Natural killer cell (primary cell): ENCODE measurements around the gene PCK1. TPM values are rescaled to one million over a fixed set of nuclear protein-coding genes. Genes with fewer than 3 reads are reported as not detected.

Source experiments
- ATAC-seq, 3 donors: fragments of 150-1000 bp in 2 of 3; fragments of 200-7000 bp in 1 of 3; cut with Tn5 transposase; 1 replicate in 1 of 3; 2 replicates in 2 of 3; pipeline ENCODE4 v1.10.0; 2021; ENCODE audit warnings: mild to moderate bottlenecking in 2 of 3, moderate library complexity in 2 of 3
- DNase-seq, 2 donors: peaks; one replicate each; pipeline versions ENCODE4 v3.0.0 to v3.0.0-alpha.2; 2013 to 2021; ENCODE audit warnings: mixed read lengths in 1 of 2
- H3K27ac ChIP-seq: one replicate; pipeline ENCODE4 v1.5.1; 2013; ENCODE audit warnings: mild to moderate bottlenecking, low read length
- H3K27me3 ChIP-seq: one replicate; pipeline ENCODE4 v1.6.1; 2013; ENCODE audit warnings: low read length; ENCODE audit not compliant: control insufficient read depth, insufficient read depth
- H3K36me3 ChIP-seq: one replicate; pipeline ENCODE4 v1.6.1; 2013; ENCODE audit warnings: low read length; ENCODE audit not compliant: control insufficient read depth, insufficient read depth
- H3K4me1 ChIP-seq: one replicate; pipeline ENCODE4 v1.6.1; 2013; ENCODE audit warnings: low read length; ENCODE audit not compliant: control insufficient read depth, insufficient read depth
- H3K4me3 ChIP-seq: one replicate; pipeline ENCODE4 v1.5.1; 2013; ENCODE audit warnings: low read length
- H3K9me3 ChIP-seq: one replicate; pipeline ENCODE4 v1.6.1; 2013; ENCODE audit warnings: low read length; ENCODE audit not compliant: control insufficient read depth, insufficient read depth
- H3K27ac Mint-ChIP-seq, 2 donors: one replicate each; pipeline ENCODE4 v1.8.0; 2022; ENCODE audit warnings: mild to moderate bottlenecking in 2 of 2, mixed read lengths in 2 of 2, moderate library complexity in 1 of 2
- H3K27me3 Mint-ChIP-seq, 2 donors: one replicate each; pipeline ENCODE4 v1.8.0; 2022; ENCODE audit warnings: low read depth in 2 of 2, mixed read lengths in 2 of 2
- H3K36me3 Mint-ChIP-seq: one replicate; pipeline ENCODE4 v1.8.0; 2022; ENCODE audit warnings: mixed read lengths
- H3K4me1 Mint-ChIP-seq, 2 donors: one replicate each; pipeline ENCODE4 v1.8.0; 2022; ENCODE audit warnings: mixed read lengths in 2 of 2
- H3K4me3 Mint-ChIP-seq: one replicate; pipeline ENCODE4 v1.8.0; 2022; ENCODE audit warnings: mild to moderate bottlenecking, moderate library complexity, mixed read lengths
- H3K9me3 Mint-ChIP-seq, 2 donors: one replicate each; pipeline ENCODE4 v1.8.0; 2022; ENCODE audit warnings: mixed read lengths in 2 of 2
- CTCF ChIP-seq: fragments of 200-600 bp; IDR thresholded peaks from one replicate; pipeline ENCODE4 v1.8.0; 2022; ENCODE audit warnings: antibody characterized with exemption
- WGBS: methylation state at CpG from one replicate; pipeline ENCODE4 v1.1.7; 2013; ENCODE audit warnings: missing lambda C conversion rate; ENCODE audit not compliant: insufficient coverage; 5-methylcytosine and 5-hydroxymethylcytosine counted together
- intact Hi-C: fragments of 100-400 bp; cut with micrococcal nuclease; formaldehyde crosslinking; loops from one replicate; pipeline ENCODE4 v1.14.2; 2022
- total RNA-seq, 4 donors: library from RNA; stranded (reverse); fragments of 120-200 nt in 1 of 4; gene quantifications; one replicate each; pipeline versions ENCODE4 v1.2.3 to v1.2.4, GENCODE V29; 2013 to 2022

Gene PCK1
- total RNA-seq, 3 donors from 2014 or later (not counting 1 experiment from before 2014, with no cell fraction given), result not detected

- no peak for TF ChIP-seq CTCF
- peak overlapping the region in 1 of 2 donors; percentile 21 for H3K27ac Mint-ChIP-seq
- no peak for ATAC-seq
- Histone ChIP-seq H3K27ac (no peak overlapping the region), H3K4me3 (no peak overlapping the region), H3K36me3 (no peaks in the 10 kb centered on the region), H3K9me3 (no peaks in the 10 kb centered on the region), H3K27me3 (no peaks in the 10 kb centered on the region), H3K4me1 (peaks cover 37% of the 10 kb centered on the region)
- no peaks in the 10 kb centered on the region for H3K36me3 Mint-ChIP-seq
- WGBS, result 81% methylated on average over 8 of the region's 13 CpGs
- no peak for DNase-seq
- no peaks in the 10 kb centered on the region for H3K9me3 Mint-ChIP-seq
- peaks cover 31 to 33% of the 10 kb centered on the region in 2 donors for H3K4me1 Mint-ChIP-seq
- H3K27me3 Mint-ChIP-seq, result no peaks in the 10 kb centered on the region
- no peak overlapping the region for H3K4me3 Mint-ChIP-seq
- intact Hi-C loops, result loop anchor here (10.0 kb wide), 1 partner anchor 1054 kb away; the partner anchor contains the start of gene STX16
Measured at GRCh38 chr20:57600320-57601210, 39.7 kb downstream of the PCK1 start.

GRCh38 chr20:57601211-57601570 lies 40.3 kb downstream of the PCK1 start:
- H3K27me3 Mint-ChIP-seq, result no peaks in the 10 kb centered on the region
- intact Hi-C loops, result loop anchor here (10.0 kb wide), 1 partner anchor 1054 kb away; the partner anchor contains the start of gene STX16
- no peaks in the 10 kb centered on the region for H3K9me3 ChIP-seq
- H3K4me1 ChIP-seq, result peaks cover 43% of the 10 kb centered on the region
- no peaks in the 10 kb centered on the region for H3K9me3 Mint-ChIP-seq
- TF ChIP-seq CTCF, result no peak
- H3K36me3 ChIP-seq, result peaks cover 2% of the 10 kb centered on the region
- H3K4me3 Mint-ChIP-seq, result no peak overlapping the region
- WGBS, result 85% methylated on average over 2 of the region's 2 CpGs
- peak overlapping the region in 1 of 2 donors; percentile 21 for H3K27ac Mint-ChIP-seq
- no peaks in the 10 kb centered on the region for H3K36me3 Mint-ChIP-seq
- H3K4me1 Mint-ChIP-seq, result peaks cover 37 to 39% of the 10 kb centered on the region in 2 donors
- ATAC-seq (no peak), DNase-seq (no peak)
- H3K27ac ChIP-seq, result no peak overlapping the region
- H3K27me3 ChIP-seq, result no peaks in the 10 kb centered on the region
- no peak overlapping the region for H3K4me3 ChIP-seq

- DNase-seq, result no peak
- peaks cover 7% of the 10 kb centered on the region for H3K36me3 ChIP-seq
- no peak overlapping the region for H3K27ac ChIP-seq
- H3K36me3 Mint-ChIP-seq, result peaks cover under 1% of the 10 kb centered on the region
- intact Hi-C loops, result loop anchor here (10.0 kb wide), 1 partner anchor 1053 kb away; the partner anchor contains the start of gene STX16
- H3K4me1 Mint-ChIP-seq, result peaks cover 42 to 43% of the 10 kb centered on the region in 2 donors
- no peak for ATAC-seq
- peak overlapping the region in 1 of 2 donors; percentile 21 for H3K27ac Mint-ChIP-seq
- H3K4me3 ChIP-seq, result no peak overlapping the region
- WGBS, result 71% methylated on average over 5 of the region's 5 CpGs
- peaks cover 45% of the 10 kb centered on the region for H3K4me1 ChIP-seq
- no peak overlapping the region for H3K4me3 Mint-ChIP-seq
- no peaks in the 10 kb centered on the region for H3K9me3 Mint-ChIP-seq
- no peak for TF ChIP-seq CTCF
- H3K9me3 ChIP-seq, result no peaks in the 10 kb centered on the region
- H3K27me3 Mint-ChIP-seq, result no peaks in the 10 kb centered on the region
- no peaks in the 10 kb centered on the region for H3K27me3 ChIP-seq
Measured at GRCh38 chr20:57601737-57602136, 40.8 kb downstream of the PCK1 start.
